K562 (cell line): ENCODE data around the gene RNF26. TPM values are rescaled to one million over a fixed set of nuclear protein-coding genes. Genes with fewer than 3 reads are reported as not detected.

Experiments
- ARHGAP35 ChIP-seq: fragments of 450-650 bp; IDR thresholded peaks from 2 replicates; pipeline ENCODE4 v1.6.1; 2018; ENCODE audit not compliant: partially characterized antibody
- JUND ChIP-seq, 2 experiments: IDR thresholded peaks; 2 replicates in 1 of 2; 3 replicates in 1 of 2; pipeline ENCODE4 v1.6.1; 2011; ENCODE audit warnings: borderline replicate concordance in 2 of 2, low read depth in 2 of 2, low read length in 2 of 2, improper control_type of control experiment in 1 of 2, missing biosample characterization in 1 of 2, missing genetic modification characterization in 1 of 2, missing genetic modification reagents in 1 of 2
- MCM7 ChIP-seq, 2 experiments: fragments of 450-650 bp; IDR thresholded peaks; 2 replicates each; pipeline ENCODE4 v1.6.1; 2016 to 2018
- PTRF ChIP-seq: fragments of 450-650 bp; IDR thresholded peaks from 2 replicates; pipeline ENCODE4 v1.6.1; 2016; ENCODE audit warnings: mild to moderate bottlenecking, missing genetic modification characterization, missing compliant biosample characterization
- ZNF431 ChIP-seq: sonication (generic); formaldehyde crosslinking; IDR thresholded peaks from 2 replicates; pipeline ENCODE4 v1.8.0; 2022; ENCODE audit warnings: mild to moderate bottlenecking, missing genetic modification reagents
- polyA plus RNA-seq, 8 experiments: library from polyadenylated mRNA; depleted of rRNA in 4 of 8; stranded (reverse) in 5 of 8; unstranded in 3 of 8; fragments of >200 nt; fragmentation: Nextera tagmentation in 2 of 8; fragmentation: Illumina TruSeq in 1 of 8; extraction: Ambion mirVana in 2 of 8; extraction: Trizol in 1 of 8; gene quantifications; 2 replicates each; pipeline versions ENCODE4 v1.2.1 to v1.2.3, GENCODE V29; 2011 to 2014; ENCODE audit warnings: inconsistent platforms in 1 of 8, missing spikeins in 1 of 8
- total RNA-seq, 7 experiments: library from RNA; depleted of rRNA in 6 of 7; stranded (reverse); fragments of >200 nt in 6 of 7; fragmentation: Illumina TruSeq in 2 of 7; extraction: Trizol in 2 of 7; gene quantifications; 2 replicates each; pipeline versions ENCODE4 v1.2.1 to v1.2.3, GENCODE V29; 2011 to 2021; ENCODE audit warnings: low replicate concordance in 1 of 7
- TF ChIP-seq, protein P1 (sequence below): sonication (generic); formaldehyde crosslinking; IDR thresholded peaks from 2 replicates; pipeline ENCODE4 v1.8.0; 2022; ENCODE audit warnings: missing genetic modification reagents, mild to moderate bottlenecking, borderline replicate concordance
- TF ChIP-seq, protein P2 (sequence below): fragments of 450-650 bp; IDR thresholded peaks from 2 replicates; pipeline ENCODE4 v1.6.1; 2017; ENCODE audit warnings: antibody characterized with exemption
- TF ChIP-seq, protein P3 (sequence below): fragments of 450-650 bp; IDR thresholded peaks from 2 replicates; pipeline ENCODE4 v1.6.1; 2016; ENCODE audit warnings: antibody characterized with exemption
- TF ChIP-seq, protein P4 (sequence below): sonication (generic); formaldehyde crosslinking; IDR thresholded peaks from 2 replicates; pipeline ENCODE4 v1.8.1; 2022; ENCODE audit warnings: missing genetic modification reagents

The RNF26 gene
- total and polyA plus RNA-seq, 9 of the 15 experiments (the other 6 are each of a cell fraction or from before 2014, with no cell fraction given): 5.3 to 53.6 (median 12.7) TPM

DNA sequence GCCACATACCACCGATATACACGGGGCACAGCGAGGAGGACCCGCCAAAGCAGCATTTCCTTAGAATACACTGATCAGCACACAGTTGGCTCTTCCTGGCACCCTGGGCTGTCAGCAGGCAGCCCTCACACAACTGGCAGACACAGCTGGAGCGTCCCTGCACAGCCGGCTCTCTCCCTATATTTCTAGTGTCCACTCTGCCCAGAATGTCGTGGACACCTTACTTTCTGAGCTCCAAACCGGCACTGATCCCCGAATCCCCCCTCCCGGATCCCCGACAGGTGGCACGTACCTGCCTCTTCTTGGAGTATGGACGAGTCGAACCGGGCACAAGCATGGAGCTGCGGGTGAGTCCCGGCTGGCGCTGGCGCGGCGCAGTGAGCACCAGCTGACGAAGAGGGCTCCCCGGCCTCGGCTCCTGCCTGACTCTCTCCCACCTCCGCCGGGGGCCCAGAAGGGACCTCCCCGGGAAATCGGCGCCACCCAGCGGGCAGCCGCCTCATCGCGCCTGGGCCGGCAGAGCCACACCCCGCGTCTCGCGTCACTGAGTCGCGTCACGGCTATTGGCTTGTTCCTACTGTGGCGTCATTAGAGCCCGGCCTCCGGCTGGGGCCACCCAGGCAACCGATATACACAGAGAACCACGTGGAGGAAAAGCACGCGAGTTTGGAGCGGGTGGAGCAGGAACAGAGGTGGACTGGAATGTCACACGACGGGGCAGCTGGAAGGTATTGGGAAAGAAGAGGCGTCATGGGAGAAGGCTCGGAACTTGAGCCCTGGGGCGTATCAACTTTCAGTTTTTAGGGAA lies 47.1 kb downstream of the RNF26 start, which contains the start of gene USP2 (continued):
- TF ChIP-seq JUND (IDR thresholded peaks at IDR 0.05; ENCODE audit: borderline replicate concordance, low read depth, low read length): peak; percentile 63
- TF ChIP-seq JUND (tag; IDR thresholded peaks at IDR 0.05; ENCODE audit: borderline replicate concordance, low read depth, low read length): no peak; the same call in 2 of the 3 replicates
- TF ChIP-seq, protein P1, sequence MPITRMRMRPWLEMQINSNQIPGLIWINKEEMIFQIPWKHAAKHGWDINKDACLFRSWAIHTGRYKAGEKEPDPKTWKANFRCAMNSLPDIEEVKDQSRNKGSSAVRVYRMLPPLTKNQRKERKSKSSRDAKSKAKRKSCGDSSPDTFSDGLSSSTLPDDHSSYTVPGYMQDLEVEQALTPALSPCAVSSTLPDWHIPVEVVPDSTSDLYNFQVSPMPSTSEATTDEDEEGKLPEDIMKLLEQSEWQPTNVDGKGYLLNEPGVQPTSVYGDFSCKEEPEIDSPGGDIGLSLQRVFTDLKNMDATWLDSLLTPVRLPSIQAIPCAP (CRISPR knock-in tag): no peak
- TF ChIP-seq, protein P2, sequence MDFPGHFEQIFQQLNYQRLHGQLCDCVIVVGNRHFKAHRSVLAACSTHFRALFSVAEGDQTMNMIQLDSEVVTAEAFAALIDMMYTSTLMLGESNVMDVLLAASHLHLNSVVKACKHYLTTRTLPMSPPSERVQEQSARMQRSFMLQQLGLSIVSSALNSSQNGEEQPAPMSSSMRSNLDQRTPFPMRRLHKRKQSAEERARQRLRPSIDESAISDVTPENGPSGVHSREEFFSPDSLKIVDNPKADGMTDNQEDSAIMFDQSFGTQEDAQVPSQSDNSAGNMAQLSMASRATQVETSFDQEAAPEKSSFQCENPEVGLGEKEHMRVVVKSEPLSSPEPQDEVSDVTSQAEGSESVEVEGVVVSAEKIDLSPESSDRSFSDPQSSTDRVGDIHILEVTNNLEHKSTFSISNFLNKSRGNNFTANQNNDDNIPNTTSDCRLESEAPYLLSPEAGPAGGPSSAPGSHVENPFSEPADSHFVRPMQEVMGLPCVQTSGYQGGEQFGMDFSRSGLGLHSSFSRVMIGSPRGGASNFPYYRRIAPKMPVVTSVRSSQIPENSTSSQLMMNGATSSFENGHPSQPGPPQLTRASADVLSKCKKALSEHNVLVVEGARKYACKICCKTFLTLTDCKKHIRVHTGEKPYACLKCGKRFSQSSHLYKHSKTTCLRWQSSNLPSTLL: no peak
- TF ChIP-seq, protein P3, sequence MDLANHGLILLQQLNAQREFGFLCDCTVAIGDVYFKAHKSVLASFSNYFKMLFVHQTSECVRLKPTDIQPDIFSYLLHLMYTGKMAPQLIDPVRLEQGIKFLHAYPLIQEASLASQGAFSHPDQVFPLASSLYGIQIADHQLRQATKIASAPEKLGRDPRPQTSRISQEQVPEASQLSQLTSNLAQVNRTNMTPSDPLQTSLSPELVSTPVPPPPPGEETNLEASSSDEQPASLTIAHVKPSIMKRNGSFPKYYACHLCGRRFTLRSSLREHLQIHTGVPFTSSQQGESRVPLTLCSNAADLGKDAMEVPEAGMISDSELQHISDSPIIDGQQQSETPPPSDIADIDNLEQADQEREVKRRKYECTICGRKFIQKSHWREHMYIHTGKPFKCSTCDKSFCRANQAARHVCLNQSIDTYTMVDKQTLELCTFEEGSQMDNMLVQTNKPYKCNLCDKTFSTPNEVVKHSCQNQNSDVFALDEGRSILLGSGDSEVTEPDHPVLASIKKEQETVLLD: no peak
- no peak for TF ChIP-seq MCM7 (IDR thresholded peaks at IDR 0.05)
- no peak for TF ChIP-seq ARHGAP35
- no peak for TF ChIP-seq PTRF (tag)
- TF ChIP-seq, protein P4, sequence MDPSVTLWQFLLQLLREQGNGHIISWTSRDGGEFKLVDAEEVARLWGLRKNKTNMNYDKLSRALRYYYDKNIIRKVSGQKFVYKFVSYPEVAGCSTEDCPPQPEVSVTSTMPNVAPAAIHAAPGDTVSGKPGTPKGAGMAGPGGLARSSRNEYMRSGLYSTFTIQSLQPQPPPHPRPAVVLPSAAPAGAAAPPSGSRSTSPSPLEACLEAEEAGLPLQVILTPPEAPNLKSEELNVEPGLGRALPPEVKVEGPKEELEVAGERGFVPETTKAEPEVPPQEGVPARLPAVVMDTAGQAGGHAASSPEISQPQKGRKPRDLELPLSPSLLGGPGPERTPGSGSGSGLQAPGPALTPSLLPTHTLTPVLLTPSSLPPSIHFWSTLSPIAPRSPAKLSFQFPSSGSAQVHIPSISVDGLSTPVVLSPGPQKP (CRISPR knock-in tag): no peak
- no peak; the same call in 1 of the 2 replicates for TF ChIP-seq ZNF431 (CRISPR knock-in tag)
